Activated CD4-positive, alpha-beta T cell treated with anti-CD3 and anti-CD28 coated beads for 48 hours (primary cell): ENCODE data around the gene CUX1.

Source experiments
- DNase-seq: peaks from one replicate; pipeline ENCODE4 v3.0.0-alpha.2; 2020

The CUX1 gene

GRCh38 chr7:102055181-102055976 lies 238.0 kb downstream of the CUX1 start:
- no peak for DNase-seq

GRCh38 chr7:102059524-102059923 lies 242.1 kb downstream of the CUX1 start:
- no peak for DNase-seq

GRCh38 chr7:102061354-102061945 lies 244.0 kb downstream of the CUX1 start:
- DNase-seq, result no peak

- DNase-seq, result no peak
Observed at GRCh38 chr7:102061981-102062390, 244.6 kb downstream of the CUX1 start.

- no peak for DNase-seq
Observed at GRCh38 chr7:102063690-102064180, 246.3 kb downstream of the CUX1 start.

- no peak for DNase-seq
Observed at GRCh38 chr7:102064361-102065025, 247.1 kb downstream of the CUX1 start.

GRCh38 chr7:102065226-102065625 lies 247.8 kb downstream of the CUX1 start:
- no peak for DNase-seq

GRCh38 chr7:102066476-102066875 lies 249.1 kb downstream of the CUX1 start:
- DNase-seq, result no peak

- no peak for DNase-seq
Observed at GRCh38 chr7:102068846-102069245, 251.4 kb downstream of the CUX1 start.

- DNase-seq, result no peak
Observed at GRCh38 chr7:102069931-102070629, 252.7 kb downstream of the CUX1 start.

GRCh38 chr7:102072003-102072402 lies 254.6 kb downstream of the CUX1 start:
- DNase-seq, result no peak

GRCh38 chr7:102072636-102073209 lies 255.3 kb downstream of the CUX1 start:
- DNase-seq, result no peak

GRCh38 chr7:102073931-102074880 lies 256.8 kb downstream of the CUX1 start:
- no peak for DNase-seq

GRCh38 chr7:102075126-102075525 lies 257.7 kb downstream of the CUX1 start:
- DNase-seq, result no peak

- DNase-seq, result no peak
Observed at GRCh38 chr7:102075553-102076135, 258.2 kb downstream of the CUX1 start.

GRCh38 chr7:102077081-102077480 lies 259.7 kb downstream of the CUX1 start:
- DNase-seq, result no peak

GRCh38 chr7:102079140-102080018 lies 262.0 kb downstream of the CUX1 start:
- DNase-seq, result no peak

- DNase-seq, result no peak
Observed at GRCh38 chr7:102080019-102080433, 262.6 kb downstream of the CUX1 start.

GRCh38 chr7:102080434-102081243 lies 263.2 kb downstream of the CUX1 start:
- DNase-seq, result no peak
